GM18870 (cell line): ENCODE data around the gene PCDHGA3.
"Not testable (repeated sequence)": the region's sequence is repeated elsewhere in the genome, so short reads cannot be mapped to it uniquely, and the experiment has no call there.

Experiments
- ATAC-seq: cut with Tn5 transposase; IDR thresholded peaks from one replicate; pipeline ENCODE4 v1.9.1; 2021; ENCODE audit warnings: moderate library complexity; ENCODE audit not compliant: unreplicated experiment

PCDHGA3 gene

DNA sequence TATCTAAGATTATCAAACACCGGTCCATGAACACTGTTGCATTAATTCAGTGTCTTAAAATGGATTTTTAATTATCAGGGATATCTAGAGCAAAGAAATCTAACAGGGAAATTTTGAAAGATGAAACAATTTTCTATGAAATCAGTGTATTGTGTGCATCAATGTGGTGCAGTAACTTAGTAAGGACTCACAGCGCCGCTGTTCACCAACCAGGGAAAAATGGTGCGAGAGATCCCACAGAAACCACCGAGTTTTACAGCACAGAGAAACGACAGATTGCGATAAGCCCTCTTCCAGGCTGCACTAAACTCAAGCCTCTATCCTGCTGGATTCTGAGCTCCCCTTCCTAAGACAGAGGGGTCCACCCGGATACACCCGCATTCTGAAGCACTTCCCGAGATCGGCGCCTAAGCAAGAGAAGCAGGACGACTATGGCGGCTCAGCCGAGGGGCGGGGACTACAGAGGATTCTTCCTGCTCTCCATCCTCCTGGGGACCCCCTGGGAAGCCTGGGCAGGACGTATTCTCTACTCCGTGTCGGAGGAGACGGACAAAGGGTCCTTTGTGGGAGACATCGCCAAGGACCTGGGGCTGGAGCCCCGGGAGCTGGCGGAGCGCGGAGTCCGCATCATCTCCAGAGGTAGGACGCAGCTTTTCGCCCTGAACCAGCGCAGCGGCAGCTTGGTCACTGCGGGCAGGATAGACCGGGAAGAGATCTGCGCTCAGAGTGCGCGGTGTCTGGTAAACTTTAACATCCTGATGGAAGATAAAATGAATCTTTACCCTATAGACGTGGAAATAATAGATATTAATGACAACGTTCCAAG lies 39.1 kb downstream of the PCDHGA3 start, which contains the start of gene PCDHGA7:
Gene PCDHGA7 (plus strand): TSS at position 274 of the 826 bp plus-strand sequence. CDS start 158 bp downstream, at position 432.
- ATAC-seq = no peak

DNA sequence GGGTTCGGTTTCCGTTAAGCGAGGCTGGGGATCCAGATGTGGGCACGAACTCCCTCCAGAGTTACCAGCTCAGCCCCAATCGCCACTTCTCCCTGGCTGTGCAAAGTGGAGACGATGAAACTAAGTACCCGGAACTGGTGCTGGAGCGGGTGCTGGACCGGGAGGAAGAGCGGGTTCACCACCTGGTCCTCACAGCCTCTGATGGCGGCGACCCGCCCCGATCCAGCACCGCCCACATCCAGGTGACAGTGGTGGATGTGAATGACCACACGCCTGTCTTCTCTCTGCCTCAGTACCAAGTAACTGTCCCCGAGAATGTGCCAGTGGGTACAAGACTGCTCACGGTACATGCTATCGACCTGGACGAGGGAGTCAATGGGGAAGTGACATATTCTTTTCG lies 39.7 kb downstream of the PCDHGA3 start:
- ATAC-seq = no peak

DNA sequence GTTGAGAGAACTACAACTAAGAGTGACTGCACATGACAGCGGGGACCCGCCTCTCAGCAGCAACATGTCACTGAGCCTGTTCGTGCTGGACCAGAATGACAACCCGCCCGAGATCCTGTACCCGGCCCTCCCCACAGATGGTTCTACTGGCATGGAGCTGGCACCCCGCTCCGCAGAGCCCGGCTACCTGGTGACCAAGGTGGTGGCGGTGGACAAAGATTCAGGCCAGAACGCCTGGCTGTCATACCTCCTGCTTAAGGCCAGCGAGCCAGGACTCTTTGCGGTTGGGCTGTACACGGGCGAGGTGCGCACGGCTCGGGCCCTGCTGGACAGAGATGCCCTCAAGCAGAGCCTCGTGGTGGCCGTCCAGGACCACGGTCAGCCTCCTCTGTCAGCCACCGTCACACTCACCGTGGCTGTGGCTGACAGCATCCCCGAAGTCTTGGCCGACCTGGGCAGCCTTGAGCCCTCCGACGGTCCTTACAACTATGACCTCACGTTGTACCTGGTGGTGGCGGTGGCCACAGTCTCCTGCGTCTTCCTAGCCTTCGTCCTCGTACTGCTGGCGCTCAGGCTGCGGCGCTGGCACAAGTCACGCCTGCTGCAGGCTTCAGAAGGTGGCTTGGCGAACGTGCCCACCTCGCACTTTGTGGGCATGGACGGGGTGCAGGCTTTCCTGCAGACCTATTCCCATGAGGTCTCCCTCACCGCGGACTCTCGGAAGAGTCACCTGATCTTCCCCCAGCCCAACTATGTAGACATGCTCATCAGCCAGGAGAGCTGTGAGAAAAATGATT lies 41.0 kb downstream of the PCDHGA3 start:
- ATAC-seq = no peak

DNA sequence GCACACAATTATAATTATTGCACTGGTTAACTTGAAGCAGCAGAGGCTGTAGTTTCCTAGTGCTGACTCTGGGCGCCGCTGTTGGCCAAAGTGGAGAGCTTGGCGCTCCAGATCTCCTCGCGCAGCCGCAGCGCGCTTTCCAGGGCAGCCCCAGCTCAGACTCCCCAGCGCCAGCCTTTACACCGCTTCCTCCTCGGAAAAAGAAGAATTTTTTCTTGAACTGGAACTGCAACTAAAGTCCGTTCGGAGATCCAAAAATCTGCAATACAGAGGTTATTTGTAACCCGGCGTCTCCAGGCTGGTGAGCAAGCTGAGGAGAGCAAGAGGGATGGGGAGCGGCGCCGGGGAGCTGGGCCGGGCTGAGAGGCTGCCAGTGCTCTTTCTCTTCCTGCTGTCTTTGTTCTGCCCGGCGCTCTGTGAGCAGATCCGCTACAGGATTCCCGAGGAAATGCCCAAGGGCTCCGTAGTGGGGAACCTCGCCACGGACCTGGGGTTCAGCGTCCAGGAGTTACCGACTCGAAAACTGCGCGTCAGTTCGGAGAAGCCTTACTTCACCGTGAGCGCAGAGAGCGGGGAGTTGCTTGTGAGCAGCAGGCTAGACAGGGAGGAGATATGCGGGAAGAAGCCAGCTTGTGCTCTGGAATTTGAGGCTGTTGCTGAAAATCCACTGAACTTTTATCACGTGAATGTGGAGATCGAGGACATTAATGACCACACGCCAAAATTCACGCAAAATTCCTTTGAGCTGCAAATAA lies 44.1 kb downstream of the PCDHGA3 start, which contains the start of gene PCDHGB4:
Gene PCDHGB4 (plus strand): TSS at position 142 of the 755 bp plus-strand sequence. CDS start 187 bp downstream, at position 329.
- ATAC-seq = peak; percentile 63

DNA sequence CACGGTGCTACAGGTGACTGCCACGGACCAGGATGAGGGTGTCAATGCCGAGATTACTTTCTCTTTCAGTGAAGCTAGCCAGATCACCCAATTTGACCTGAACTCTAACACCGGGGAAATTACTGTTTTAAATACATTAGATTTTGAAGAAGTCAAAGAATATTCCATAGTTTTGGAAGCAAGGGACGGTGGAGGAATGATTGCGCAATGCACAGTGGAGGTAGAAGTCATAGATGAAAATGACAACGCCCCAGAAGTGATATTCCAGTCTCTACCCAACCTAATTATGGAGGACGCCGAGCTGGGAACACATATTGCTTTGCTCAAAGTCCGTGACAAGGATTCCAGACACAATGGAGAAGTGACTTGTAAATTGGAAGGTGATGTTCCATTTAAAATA lies 45.0 kb downstream of the PCDHGA3 start:
- ATAC-seq = no peak

DNA sequence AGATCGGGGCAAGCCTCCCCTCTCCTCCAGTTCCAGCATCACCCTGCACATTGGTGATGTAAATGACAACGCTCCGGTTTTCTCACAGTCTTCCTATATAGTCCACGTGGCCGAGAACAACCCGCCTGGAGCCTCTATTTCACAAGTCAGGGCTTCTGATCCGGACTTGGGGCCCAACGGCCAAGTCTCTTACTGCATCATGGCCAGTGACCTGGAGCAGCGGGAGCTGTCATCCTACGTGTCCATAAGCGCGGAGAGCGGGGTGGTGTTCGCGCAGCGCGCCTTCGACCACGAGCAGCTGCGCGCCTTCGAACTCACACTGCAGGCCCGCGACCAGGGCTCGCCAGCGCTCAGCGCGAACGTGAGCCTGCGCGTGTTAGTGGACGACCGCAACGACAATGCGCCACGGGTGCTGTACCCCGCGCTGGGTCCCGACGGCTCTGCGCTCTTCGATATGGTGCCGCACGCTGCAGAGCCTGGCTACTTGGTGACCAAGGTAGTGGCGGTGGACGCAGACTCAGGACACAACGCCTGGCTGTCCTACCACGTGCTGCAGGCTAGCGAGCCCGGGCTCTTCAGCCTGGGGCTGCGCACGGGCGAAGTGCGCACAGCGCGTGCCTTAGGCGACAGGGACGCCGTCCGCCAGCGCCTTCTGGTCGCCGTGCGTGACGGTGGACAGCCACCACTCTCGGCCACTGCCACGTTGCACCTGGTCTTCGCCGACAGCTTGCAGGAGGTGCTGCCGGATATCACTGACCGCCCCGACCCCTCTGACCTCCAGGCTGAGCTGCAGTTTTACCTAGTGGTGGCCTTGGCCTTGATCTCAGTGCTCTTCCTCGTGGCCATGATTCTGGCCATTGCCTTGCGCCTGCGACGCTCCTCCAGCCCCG lies 45.8 kb downstream of the PCDHGA3 start:
- ATAC-seq = no peak

DNA sequence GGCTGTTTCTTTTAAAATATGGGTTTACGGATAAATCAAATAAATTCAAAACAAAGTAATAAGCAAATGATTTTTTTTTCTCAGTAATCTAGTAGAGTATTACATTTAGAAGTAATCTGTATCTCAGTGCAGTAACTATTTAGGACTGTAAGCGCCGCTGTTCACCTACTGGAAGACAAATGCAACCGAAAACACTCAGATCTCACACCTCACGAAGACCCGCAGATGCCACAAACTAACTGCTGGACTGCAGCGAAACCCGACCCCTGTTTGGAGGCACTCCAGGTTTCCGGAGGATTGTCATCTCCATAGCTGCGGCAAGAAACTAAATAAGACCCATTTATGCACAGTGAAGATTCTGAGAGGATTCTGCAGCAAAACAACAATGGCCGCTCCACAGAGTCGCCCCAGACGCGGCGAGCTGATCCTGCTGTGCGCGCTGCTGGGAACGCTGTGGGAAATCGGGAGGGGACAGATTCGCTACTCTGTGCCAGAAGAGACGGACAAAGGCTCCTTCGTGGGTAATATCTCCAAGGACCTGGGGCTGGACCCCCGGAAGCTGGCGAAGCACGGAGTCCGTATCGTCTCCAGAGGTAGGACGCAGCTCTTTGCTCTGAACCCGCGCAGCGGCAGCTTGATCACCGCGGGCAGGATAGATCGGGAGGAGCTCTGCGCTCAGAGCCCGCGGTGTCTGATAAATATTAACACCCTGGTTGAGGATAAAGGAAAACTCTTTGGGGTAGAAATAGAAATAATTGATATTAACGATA lies 49.0 kb downstream of the PCDHGA3 start, which contains the start of gene PCDHGA8:
Gene PCDHGA8 (plus strand): TSS at position 205 of the 770 bp plus-strand sequence. CDS start 181 bp downstream, at position 386.
- ATAC-seq = no peak

DNA sequence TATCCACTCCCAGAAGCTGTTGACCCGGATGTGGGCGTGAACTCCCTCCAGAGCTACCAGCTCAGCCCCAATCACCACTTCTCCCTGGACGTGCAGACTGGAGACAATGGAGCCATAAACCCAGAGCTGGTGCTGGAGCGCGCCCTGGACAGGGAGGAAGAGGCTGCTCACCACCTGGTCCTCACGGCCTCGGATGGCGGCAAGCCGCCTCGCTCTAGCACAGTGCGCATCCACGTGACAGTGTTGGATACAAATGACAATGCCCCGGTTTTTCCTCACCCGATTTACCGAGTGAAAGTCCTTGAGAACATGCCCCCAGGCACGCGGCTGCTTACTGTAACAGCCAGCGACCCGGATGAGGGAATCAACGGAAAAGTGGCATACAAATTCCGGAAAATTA lies 49.6 kb downstream of the PCDHGA3 start:
- no peak for ATAC-seq

DNA sequence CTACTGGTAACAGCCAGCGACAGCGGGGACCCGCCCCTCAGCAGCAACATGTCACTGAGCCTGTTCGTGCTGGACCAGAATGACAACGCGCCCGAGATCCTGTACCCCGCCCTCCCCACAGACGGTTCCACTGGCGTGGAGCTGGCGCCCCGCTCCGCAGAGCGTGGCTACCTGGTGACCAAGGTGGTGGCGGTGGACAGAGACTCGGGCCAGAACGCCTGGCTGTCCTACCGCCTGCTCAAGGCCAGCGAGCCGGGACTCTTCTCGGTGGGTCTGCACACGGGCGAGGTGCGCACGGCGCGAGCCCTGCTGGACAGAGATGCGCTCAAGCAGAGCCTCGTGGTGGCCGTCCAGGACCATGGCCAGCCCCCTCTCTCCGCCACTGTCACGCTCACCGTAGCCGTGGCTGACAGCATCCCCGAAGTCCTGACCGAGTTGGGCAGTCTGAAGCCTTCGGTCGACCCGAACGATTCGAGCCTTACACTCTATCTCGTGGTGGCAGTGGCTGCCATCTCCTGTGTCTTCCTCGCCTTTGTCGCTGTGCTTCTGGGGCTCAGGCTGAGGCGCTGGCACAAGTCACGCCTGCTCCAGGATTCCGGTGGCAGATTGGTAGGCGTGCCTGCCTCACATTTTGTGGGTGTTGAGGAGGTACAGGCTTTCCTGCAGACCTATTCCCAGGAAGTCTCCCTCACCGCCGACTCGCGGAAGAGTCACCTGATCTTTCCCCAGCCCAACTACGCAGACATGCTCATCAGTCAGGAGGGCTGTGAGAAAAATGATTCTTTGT lies 51.0 kb downstream of the PCDHGA3 start:
- ATAC-seq = not testable (repeated sequence)
